ENCODE data around the gene ENDOD1.
A peak's percentile ranks its signal among the peaks of the same experiment; 100 is the strongest.
"Not testable (repeated sequence)": the region's sequence is repeated elsewhere in the genome, so short reads cannot be mapped to it uniquely, and the experiment has no call there.

ENDOD1 gene, protein sequence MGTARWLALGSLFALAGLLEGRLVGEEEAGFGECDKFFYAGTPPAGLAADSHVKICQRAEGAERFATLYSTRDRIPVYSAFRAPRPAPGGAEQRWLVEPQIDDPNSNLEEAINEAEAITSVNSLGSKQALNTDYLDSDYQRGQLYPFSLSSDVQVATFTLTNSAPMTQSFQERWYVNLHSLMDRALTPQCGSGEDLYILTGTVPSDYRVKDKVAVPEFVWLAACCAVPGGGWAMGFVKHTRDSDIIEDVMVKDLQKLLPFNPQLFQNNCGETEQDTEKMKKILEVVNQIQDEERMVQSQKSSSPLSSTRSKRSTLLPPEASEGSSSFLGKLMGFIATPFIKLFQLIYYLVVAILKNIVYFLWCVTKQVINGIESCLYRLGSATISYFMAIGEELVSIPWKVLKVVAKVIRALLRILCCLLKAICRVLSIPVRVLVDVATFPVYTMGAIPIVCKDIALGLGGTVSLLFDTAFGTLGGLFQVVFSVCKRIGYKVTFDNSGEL

DNA sequence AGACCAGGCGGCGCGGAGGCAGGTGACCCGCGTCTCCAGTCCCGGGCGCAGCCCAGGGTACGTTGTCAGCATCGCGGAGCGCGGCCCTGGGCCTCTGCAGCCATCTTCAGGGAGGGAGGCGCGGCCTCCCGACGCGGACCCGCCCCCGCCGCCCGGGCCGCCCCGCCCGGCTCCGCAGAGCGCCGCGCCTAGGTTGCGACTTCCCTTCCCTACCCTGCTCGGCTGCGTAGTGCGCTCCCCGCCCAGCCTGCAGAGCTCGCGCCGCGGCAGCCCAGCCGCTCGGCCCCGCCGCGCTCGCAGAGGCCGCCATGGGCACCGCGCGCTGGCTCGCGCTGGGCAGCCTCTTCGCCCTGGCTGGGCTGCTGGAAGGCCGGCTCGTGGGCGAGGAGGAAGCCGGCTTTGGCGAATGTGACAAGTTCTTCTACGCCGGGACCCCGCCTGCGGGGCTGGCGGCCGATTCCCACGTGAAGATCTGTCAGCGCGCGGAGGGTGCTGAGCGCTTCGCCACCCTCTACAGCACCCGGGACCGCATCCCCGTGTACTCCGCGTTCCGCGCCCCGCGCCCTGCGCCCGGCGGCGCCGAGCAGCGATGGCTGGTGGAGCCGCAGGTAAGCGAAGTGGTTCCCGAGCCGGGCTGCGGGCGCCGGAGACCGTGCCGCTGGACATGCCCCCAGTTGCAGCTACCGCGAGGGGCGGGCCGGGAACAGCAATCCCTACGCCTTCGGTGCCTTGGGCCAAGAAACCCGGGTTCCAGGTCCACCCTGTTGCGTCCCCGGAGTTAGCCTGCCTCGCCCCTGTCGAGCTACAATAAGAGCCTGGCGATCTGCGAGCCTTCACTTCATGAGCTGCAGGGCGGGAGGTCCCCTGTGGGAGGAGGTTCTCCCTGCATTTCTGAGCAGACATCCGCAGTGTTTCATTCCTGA, at the start of gene ENDOD1:
Gene ENDOD1, plus strand, starts transcription at position 227 of the 923 bp plus-strand sequence. Its CDS starts 82 bp downstream, at position 309.
- DNase-seq: peak; percentile 87

DNA sequence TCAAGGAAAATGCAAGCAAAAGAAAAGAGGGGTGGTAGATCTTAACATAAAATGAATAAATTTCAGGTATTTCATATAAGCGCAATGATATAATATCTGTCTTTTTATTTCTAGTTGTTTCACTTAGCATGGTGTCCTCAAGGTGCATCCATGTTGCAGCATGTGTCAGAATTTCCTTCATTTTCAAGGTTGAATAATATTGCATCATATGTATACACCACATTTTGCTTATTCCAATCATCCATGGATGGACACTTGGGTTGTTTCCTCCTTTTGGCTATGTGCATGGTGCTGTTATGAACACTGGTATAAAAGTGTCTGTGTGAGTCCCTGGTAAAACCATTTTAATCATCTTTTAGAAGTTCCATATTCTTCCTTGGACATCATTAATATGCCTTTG, 47.4 kb upstream of the ENDOD1 start:
- DNase-seq: no peak

GRCh38 chr11:95042906-95043305, 46.7 kb upstream of the ENDOD1 start:
- no peak for DNase-seq

DNA sequence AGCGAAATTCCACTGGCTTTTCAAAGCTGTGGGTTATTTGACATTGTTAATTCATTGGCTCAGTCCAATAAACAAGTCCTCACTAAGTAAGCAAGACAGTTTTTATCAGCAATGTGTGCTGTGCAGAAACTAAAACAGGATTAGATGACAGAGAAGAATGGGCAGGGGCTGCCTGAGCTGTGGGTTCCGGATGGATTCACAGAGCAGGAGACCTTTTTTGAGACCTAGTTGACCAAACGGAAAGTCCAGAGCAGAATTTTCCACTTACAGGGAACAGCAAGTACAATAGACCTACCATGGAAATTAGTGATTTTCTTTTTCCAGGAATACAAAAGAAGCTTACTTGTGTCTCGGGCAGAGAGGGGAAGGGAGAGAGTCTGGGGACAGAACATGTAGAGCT, 45.6 kb upstream of the ENDOD1 start:
- DNase-seq: no peak

DNA sequence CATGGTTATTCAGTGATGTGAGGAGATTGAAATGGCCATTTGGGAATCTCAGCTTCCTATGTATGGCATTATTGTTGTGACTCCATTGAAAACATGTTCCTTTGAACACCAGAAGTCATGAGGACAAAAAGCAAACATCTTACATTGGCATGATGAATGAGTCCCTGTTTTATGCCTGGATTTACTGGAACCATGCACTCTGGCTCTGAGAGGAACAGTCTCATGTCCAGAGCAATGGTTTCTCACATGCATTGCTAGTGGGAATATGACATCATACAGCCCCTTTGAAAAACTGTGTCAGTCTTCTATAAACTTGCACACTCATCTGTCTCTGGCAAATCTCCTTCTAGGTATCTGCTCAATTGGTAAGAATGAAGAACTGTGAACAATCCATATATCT, 43.8 kb upstream of the ENDOD1 start:
- no peak for DNase-seq

DNA sequence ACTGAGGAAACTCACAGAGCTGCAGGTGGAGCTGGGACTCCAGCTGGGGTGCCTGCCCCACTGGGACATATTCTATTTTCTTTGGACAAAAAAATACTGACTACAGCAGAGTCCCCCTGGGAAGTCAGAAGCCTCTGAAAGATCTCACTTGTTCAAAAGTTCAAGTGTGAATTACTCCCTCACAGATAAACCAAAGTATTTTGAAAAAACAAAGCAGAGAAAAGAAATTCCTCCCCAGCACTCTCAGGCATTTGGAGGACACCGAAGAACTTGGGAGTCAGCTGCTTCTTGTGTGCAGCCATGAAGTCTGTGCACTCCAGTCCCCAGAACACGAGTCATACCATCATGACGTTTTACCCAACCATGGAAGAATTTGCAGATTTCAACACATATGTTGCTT, 40.5 kb upstream of the ENDOD1 start, which contains the start of gene KDM4F:
Gene KDM4F, plus strand, starts transcription at position 301 of the 400 bp plus-strand sequence.
- not testable (repeated sequence) for DNase-seq

DNA sequence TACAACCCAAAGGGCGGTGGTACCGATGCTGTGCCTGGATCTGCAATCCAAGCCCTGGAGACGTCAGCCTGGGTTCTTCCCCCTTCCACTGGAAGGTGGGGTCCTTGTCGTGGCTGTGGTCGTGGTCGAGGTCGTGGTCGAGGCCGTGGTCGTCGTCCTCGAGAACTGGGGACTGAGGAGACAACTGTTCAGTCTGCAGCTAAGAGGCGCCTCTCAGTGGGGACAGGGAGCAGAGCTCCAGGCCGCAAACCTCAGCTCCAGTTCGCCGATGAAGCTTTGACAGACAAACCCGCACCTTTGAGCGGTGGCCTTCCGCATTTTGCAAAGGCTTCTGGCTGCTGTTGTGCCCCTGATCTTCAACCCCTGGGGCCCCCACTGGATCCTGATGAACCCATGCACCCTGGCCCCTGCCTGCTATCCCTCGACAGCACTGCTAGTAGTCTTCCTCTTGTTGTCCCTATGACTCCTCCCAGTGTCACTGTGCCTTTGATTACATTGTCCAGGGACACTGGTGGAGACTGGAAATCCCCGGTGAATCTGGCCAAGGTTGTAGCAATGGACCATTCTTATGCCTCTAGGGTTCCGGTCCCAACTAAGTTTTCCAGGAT, 38.9 kb upstream of the ENDOD1 start:
- no peak for DNase-seq

- DNase-seq: no peak
Measured at GRCh38 chr11:95054356-95054755, 35.3 kb upstream of the ENDOD1 start.

- no peak for DNase-seq
Measured at GRCh38 chr11:95055283-95055897, 34.3 kb upstream of the ENDOD1 start.

DNA sequence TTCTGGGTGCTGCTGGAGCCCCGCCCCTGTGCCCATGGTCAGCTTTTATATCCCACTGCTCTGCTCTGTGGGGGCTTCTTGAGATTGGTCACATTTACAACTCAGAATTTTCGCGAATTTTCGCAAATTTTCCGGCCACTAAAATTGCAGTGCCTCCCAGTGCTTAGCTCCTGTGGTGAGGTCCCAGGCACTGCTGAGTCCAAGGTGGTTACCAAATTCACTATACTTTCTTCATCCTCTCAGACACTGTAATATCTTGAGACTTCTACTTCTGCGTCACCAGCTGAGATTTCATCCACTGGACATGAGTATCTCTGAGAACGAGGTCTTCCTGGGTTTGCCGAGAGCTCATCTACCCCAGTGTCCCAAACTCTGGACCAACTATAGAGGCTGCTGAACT, 31.7 kb upstream of the ENDOD1 start:
- no peak for DNase-seq

DNA sequence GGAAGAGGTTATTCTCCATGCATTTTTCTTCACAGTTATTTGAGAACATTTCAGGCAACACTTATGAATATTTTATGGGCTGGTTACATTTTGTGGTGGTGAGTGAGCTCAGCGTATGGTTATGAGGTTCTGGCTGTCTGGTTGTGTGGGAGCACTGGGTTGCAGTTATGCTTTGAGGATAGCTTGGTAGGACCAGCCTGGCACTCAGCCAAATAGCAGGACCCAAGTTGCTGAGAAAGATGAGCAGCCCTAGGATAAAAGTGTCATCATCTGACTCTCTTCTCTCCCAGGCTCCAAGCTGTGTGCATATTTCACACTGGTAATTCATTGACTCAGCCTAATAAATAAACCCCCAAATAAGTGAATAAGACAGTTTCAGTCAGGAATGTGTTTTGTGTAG, 31.0 kb upstream of the ENDOD1 start:
- DNase-seq: no peak

- no peak for DNase-seq
Measured at GRCh38 chr11:95059046-95059445, 30.6 kb upstream of the ENDOD1 start.

DNA sequence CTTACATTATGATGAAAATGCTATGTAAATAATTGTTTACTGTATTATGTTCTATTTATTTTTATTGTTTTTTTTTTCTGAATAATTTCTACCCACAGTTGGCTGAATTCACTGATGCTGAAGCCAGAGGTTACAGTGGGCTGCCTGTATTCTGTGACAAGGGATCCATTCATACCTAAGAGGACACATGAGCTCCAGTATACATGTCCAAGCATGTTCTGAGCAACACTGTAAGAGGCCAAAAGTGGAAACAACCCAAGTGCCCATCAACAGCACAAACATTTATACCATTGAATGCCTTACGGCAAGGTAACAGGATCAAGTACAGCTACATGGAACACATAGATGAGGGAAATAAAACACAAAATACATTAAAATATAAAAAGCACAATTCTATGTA, 24.3 kb upstream of the ENDOD1 start:
- peak; percentile 96 for DNase-seq

DNA sequence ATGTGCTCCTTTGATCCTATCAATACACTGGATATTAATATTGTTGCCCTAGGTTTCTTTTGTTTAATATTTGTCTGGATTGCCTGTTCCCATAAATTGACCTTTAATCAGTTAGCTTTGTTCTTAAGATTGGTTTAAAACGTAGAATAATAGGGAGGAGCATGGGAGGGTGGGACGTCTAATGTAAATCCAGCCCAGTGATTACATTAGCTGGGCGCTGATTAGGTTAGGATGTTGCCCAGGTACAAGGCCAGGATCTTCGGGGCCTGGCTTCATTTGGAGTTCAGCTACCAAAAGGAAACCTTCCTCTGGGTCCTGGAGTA, 23.0 kb upstream of the ENDOD1 start, which contains the start of gene SRSF8:
Gene SRSF8, plus strand, starts transcription at position 204 of the 323 bp plus-strand sequence. CDS start 308 bp downstream, outside the sequence.
- DNase-seq: peak; percentile 92

GRCh38 chr11:95067039-95067840, 22.4 kb upstream of the ENDOD1 start:
- peak; percentile 92 for DNase-seq

GRCh38 chr11:95067841-95068219, 21.8 kb upstream of the ENDOD1 start:
- DNase-seq: peak; percentile 85

- DNase-seq: peak; percentile 99
Measured at GRCh38 chr11:95068549-95068948, 21.1 kb upstream of the ENDOD1 start.

DNA sequence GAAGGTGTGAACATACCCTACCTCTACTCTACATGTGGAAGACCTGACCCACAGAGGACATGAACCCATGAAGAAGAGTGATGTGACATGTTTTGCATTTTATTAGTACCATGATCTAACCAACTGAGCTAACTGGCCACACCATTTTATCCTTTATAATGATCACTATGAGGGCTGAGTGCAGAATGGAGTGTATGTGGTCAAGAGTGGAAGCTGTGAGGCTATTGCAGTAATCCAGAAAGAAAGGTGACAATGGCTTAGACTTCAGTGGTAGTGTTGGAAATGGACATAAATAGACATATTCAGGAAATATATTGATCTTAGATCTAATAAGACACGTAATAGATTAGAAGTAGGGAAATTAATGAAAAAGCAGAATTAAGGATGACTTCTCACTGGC, 19.2 kb upstream of the ENDOD1 start:
- no peak for DNase-seq

DNA sequence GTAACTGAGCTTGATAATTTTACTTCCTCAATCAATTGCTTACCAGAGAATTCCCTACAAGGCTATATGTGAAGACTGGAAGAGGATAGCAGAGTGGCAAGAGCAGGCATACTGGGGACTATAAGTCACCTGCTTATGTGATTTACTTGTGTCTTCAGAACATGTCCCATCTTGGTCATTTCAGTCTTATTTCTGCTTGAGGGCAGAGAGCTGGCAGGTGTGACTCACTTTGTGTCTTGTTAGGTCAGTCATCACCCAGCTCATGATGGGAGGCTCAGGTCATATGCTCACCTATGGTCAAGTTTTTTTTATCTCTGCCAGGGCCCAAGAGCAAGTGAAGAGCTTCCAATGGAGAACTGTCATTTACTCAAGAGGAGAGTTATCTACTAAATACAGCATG, 16.7 kb upstream of the ENDOD1 start:
- no peak for DNase-seq

GRCh38 chr11:95074792-95075563, 14.7 kb upstream of the ENDOD1 start:
- no peak for DNase-seq

GRCh38 chr11:95076416-95076815, 13.2 kb upstream of the ENDOD1 start:
- DNase-seq: no peak
